ENCODE measurements around the gene PDE1A.

The PDE1A gene

GRCh38 chr2:182186132-182186735 is 240.6 kb downstream of the PDE1A start:
- peak; percentile 52 for DNase-seq

GRCh38 chr2:182182436-182182835 is 244.4 kb downstream of the PDE1A start:
- no peak for DNase-seq

GRCh38 chr2:182181381-182181780 is 245.5 kb downstream of the PDE1A start:
- DNase-seq = no peak

GRCh38 chr2:182179176-182179575 is 247.7 kb downstream of the PDE1A start:
- DNase-seq = no peak

- DNase-seq = no peak
These were observed 252.8 kb downstream of the PDE1A start for GRCh38 chr2:182173944-182174622.

- no peak for DNase-seq
These were observed 256.5 kb downstream of the PDE1A start for GRCh38 chr2:182170341-182170740.

- no peak for DNase-seq
These were observed 259.0 kb downstream of the PDE1A start for GRCh38 chr2:182167882-182168281.

- DNase-seq = no peak
These were observed 260.0 kb downstream of the PDE1A start for GRCh38 chr2:182166841-182167240.

- DNase-seq = no peak
These were observed 260.4 kb downstream of the PDE1A start for GRCh38 chr2:182166406-182166805.

- DNase-seq = no peak
These were observed 261.6 kb downstream of the PDE1A start for GRCh38 chr2:182165202-182165601.

- DNase-seq = no peak
These were observed 262.1 kb downstream of the PDE1A start for GRCh38 chr2:182164686-182165085.

GRCh38 chr2:182163878-182164277 is 263.0 kb downstream of the PDE1A start:
- no peak for DNase-seq

- no peak for DNase-seq
These were observed 278.5 kb downstream of the PDE1A start for GRCh38 chr2:182148344-182148743.

GRCh38 chr2:182144776-182145165 is 282.1 kb downstream of the PDE1A start:
- no peak for DNase-seq

- DNase-seq = no peak
These were observed 282.6 kb downstream of the PDE1A start for GRCh38 chr2:182144041-182144775.

- DNase-seq = no peak
These were observed 284.8 kb downstream of the PDE1A start for GRCh38 chr2:182142062-182142461.

GRCh38 chr2:182134201-182134600 is 292.6 kb downstream of the PDE1A start:
- DNase-seq = no peak

- DNase-seq = no peak
These were observed 293.5 kb downstream of the PDE1A start for GRCh38 chr2:182133195-182133891.

- DNase-seq = peak; percentile 24
These were observed 294.2 kb downstream of the PDE1A start for GRCh38 chr2:182132605-182133004.

- DNase-seq = no peak
These were observed 297.8 kb downstream of the PDE1A start for GRCh38 chr2:182128821-182129707.

- DNase-seq = no peak
These were observed 309.6 kb downstream of the PDE1A start for GRCh38 chr2:182117196-182117595.

- DNase-seq = no peak
These were observed 310.1 kb downstream of the PDE1A start for GRCh38 chr2:182116774-182117173.

Measured in NCI-H1105 treated with DMSO at 0.1 percent for 48 hours (cell line).